ENCODE results near the gene SMCHD1.

- TF ChIP-seq POLR2A (IDR thresholded peaks at IDR 0.05), result no peak
- no peak for TF ChIP-seq CTCF (IDR thresholded peaks at IDR 0.05)
Measured at GRCh38 chr18:2687390-2688001, 32.0 kb downstream of the SMCHD1 start.

All from uterus (tissue), 2 donors.